DOHH2 (cell line): ENCODE measurements around the gene MTCH2.

Source experiments
- H3F3A ChIP-seq: fragments of 200-600 bp; sonication (generic), shearing (Covaris generic); 2 replicates; pipeline ENCODE4 v1.6.0; 2016; ENCODE audit warnings: antibody characterized with exemption, mild to moderate bottlenecking; ENCODE audit not compliant: control insufficient read depth, insufficient read depth
- H3K27ac ChIP-seq: fragments of 200-600 bp; sonication (generic); 2 replicates; pipeline ENCODE4 v1.5.1; 2014; ENCODE audit warnings: low read depth, mild to moderate bottlenecking, low read length, moderate library complexity
- H3K27me3 ChIP-seq: fragments of 200-600 bp; sonication (generic); 2 replicates; pipeline ENCODE4 v1.6.1; 2014; ENCODE audit warnings: mild to moderate bottlenecking, low read length, mixed read lengths; ENCODE audit not compliant: control insufficient read depth
- H3K36me3 ChIP-seq: fragments of 200-600 bp; sonication (generic); 2 replicates; pipeline ENCODE4 v1.6.1; 2014; ENCODE audit warnings: mild to moderate bottlenecking, low read length, moderate library complexity, mixed read lengths; ENCODE audit not compliant: control insufficient read depth
- H3K4me1 ChIP-seq: fragments of 200-600 bp; sonication (generic); 2 replicates; pipeline ENCODE4 v1.6.1; 2014; ENCODE audit warnings: mild to moderate bottlenecking, low read length, mixed read lengths; ENCODE audit not compliant: control insufficient read depth
- H3K4me2 ChIP-seq: fragments of 200-600 bp; sonication (generic); 2 replicates; pipeline ENCODE4 v1.6.0; 2014; ENCODE audit warnings: mild to moderate bottlenecking, low read length, moderate library complexity
- H3K4me3 ChIP-seq: fragments of 200-600 bp; sonication (generic); 2 replicates; pipeline ENCODE4 v1.5.1; 2014; ENCODE audit warnings: mild to moderate bottlenecking, low read length, mixed read lengths
- H3K79me2 ChIP-seq: fragments of 200-600 bp; sonication (generic); 2 replicates; pipeline ENCODE4 v1.6.1; 2014; ENCODE audit warnings: mild to moderate bottlenecking, low read length, mixed read lengths; ENCODE audit not compliant: control insufficient read depth
- H3K9me2 ChIP-seq: fragments of 200-600 bp; sonication (generic); replicated peaks from 2 replicates; pipeline ENCODE4 v1.6.1; 2014; ENCODE audit warnings: mild to moderate bottlenecking, low read length, mixed read lengths; ENCODE audit not compliant: control insufficient read depth
- H3K9me3 ChIP-seq: fragments of 200-600 bp; sonication (generic); 2 replicates; pipeline ENCODE4 v1.6.1; 2014; ENCODE audit warnings: antibody characterized with exemption, low read length, mixed read lengths; ENCODE audit not compliant: control insufficient read depth, insufficient read depth
- H4K20me1 ChIP-seq: fragments of 200-600 bp; sonication (generic); 2 replicates; pipeline ENCODE4 v1.6.0; 2014; ENCODE audit warnings: low read depth, mild to moderate bottlenecking, antibody characterized with exemption, low read length, moderate library complexity; ENCODE audit not compliant: control insufficient read depth, insufficient read depth
- CTCF ChIP-seq: fragments of 200-600 bp; sonication (generic); IDR thresholded peaks from one replicate; pipeline ENCODE4 v1.5.1; 2014; ENCODE audit warnings: antibody characterized with exemption, mild to moderate bottlenecking, low read depth, low read length; ENCODE audit not compliant: poor library complexity, severe bottlenecking
- EZH2phosphoT487 ChIP-seq: fragments of 200-600 bp; sonication (generic); IDR thresholded peaks from 2 replicates; pipeline ENCODE4 v1.6.1; 2017; ENCODE audit warnings: borderline replicate concordance, mild to moderate bottlenecking, antibody characterized with exemption, low read length, moderate library complexity, mixed read lengths

Gene MTCH2

DNA sequence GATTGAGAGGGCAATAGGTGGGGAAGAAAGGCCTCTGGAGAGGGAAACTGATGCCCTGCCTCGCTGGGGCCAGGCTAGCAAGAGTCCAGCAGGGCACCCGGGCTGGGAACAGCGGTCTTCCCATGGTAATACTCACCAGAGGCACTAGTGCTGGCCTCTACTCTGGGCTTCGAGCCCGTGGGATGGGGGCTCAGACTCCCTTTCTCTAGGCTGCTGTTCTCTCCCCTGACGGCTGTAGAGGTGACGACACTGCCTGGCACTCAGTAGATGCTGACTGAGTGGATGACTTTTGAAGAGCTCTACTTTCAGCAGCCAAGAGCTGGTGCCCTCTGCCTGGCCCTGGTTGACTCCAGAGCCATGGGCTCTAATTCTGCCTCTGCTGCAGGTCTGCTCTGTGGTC lies 47.3 kb downstream of the MTCH2 start:
- Histone ChIP-seq H3F3A (no peaks in the 10 kb centered on the region), H3K4me1 (peaks cover 7% of the 10 kb centered on the region; the same call in 1 of the 2 replicates), H3K27ac (no peak overlapping the region), H3K36me3 (no peaks in the 10 kb centered on the region), H3K4me3 (no peak overlapping the region), H3K4me2 (no peak overlapping the region), H4K20me1 (no peaks in the 10 kb centered on the region), H3K9me2 (no peaks in the 10 kb centered on the region), H3K9me3 (no peaks in the 10 kb centered on the region), H3K79me2 (no peaks in the 10 kb centered on the region), H3K27me3 (peaks cover 25% of the 10 kb centered on the region)
- TF ChIP-seq CTCF (no peak), EZH2phosphoT487 (no peak)

DNA sequence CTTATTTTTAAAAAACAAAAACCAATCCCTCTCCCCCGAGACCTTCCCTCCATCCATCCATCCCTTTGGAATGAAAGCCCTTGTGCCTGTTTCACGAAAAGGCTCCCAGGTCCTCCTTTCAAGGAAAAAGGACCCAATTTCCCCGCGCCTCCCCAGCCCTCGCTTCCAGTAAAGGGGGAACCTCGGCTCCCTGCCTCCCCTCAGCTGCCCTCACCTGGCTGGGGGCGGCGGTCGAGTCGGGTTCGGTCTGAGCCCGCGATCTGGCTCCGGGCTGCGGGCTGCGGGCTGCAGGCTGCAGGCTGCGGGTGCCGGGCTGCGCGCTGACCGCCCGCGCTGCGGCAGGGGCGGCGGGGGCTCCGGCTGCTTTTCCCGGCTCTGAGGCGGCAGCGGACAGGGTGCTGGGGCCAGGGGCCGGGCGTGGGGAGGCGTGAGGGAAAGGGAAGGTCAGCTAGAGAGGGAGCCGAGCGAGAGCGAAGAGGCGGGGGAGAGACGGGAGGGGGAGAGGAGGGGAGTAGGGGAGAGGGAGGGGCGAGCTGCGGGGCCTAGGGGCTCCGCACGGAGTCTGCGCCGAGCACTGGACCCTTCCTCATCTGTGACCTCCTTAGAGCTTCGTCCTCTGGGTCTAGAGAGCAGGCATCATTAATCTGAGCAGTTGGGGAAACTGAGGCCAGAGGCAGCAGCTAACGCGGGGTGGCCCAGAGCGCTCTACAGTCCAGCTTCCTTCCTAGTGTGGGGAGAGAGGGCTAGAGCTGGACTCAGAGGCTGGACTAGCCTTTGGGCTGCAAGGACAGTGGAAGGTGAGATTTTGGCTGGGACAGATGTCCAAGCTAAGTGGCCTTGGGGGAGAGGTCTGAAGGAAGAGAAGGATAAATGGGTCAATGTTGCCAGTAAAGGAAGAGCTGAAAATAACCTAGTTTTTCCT lies 48.2 kb downstream of the MTCH2 start, which contains the start of gene C1QTNF4:
Gene C1QTNF4 (minus strand): TSS at position 478 of the 922 bp plus-strand sequence. CDS start 3,601 bp downstream, outside the sequence.
- H3K27me3 ChIP-seq, result peaks cover 25% of the 10 kb centered on the region
- no peaks in the 10 kb centered on the region for H3F3A ChIP-seq
- no peaks in the 10 kb centered on the region for H3K36me3 ChIP-seq
- H3K4me3 ChIP-seq, result no peak within 1 kb of the TSS
- H4K20me1 ChIP-seq, result no peaks in the 10 kb centered on the region
- H3K27ac ChIP-seq, result no peak within 1 kb of the TSS
- peaks cover 7% of the 10 kb centered on the region; the same call in 1 of the 2 replicates for H3K4me1 ChIP-seq
- no peaks in the 10 kb centered on the region for H3K9me3 ChIP-seq
- no peaks in the 10 kb centered on the region for H3K79me2 ChIP-seq
- no peaks in the 10 kb centered on the region for H3K9me2 ChIP-seq
- TF ChIP-seq EZH2phosphoT487 (no peak), CTCF (no peak)
- H3K4me2 ChIP-seq, result no peak within 1 kb of the TSS

DNA sequence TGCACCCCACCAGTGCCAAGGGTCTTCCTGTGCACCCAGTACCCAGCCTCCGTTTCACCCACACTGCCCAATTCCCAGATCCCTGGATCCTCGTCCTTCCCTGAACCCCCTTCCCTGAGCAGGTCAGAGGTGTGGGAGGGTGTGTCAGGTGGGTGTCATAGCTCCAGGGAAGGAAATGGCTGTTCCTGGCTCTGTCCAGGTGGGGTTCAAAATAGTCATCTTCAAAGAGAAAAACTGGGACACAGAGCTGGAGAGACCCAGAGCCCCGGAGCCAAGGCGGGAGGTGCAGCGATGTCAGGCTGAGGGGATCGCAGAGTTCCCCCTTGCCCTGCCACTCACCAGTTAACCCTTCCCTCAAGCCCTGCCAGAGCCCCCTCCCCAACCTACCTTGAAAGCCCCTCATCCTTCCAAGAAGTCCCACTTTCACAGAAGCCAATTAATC lies 48.8 kb downstream of the MTCH2 start:
- Histone ChIP-seq H3F3A (no peaks in the 10 kb centered on the region), H3K4me3 (no peak overlapping the region), H3K27me3 (peaks cover 25% of the 10 kb centered on the region), H3K79me2 (no peaks in the 10 kb centered on the region), H3K27ac (no peak overlapping the region), H3K9me2 (no peaks in the 10 kb centered on the region), H3K4me2 (no peak overlapping the region), H3K9me3 (no peaks in the 10 kb centered on the region), H3K36me3 (no peaks in the 10 kb centered on the region), H4K20me1 (no peaks in the 10 kb centered on the region), H3K4me1 (peaks cover 7% of the 10 kb centered on the region; the same call in 1 of the 2 replicates)
- TF ChIP-seq CTCF (no peak), EZH2phosphoT487 (no peak)
